NCI-H2171 treated with DMSO at 0.1 percent for 48 hours (cell line): ENCODE data around the gene SLC22A17.

ENCODE experiments used
- DNase-seq: peaks from one replicate; lab custom pipeline; 2025; lab: John Stamatoyannopoulos, UW

SLC22A17 gene

DNA sequence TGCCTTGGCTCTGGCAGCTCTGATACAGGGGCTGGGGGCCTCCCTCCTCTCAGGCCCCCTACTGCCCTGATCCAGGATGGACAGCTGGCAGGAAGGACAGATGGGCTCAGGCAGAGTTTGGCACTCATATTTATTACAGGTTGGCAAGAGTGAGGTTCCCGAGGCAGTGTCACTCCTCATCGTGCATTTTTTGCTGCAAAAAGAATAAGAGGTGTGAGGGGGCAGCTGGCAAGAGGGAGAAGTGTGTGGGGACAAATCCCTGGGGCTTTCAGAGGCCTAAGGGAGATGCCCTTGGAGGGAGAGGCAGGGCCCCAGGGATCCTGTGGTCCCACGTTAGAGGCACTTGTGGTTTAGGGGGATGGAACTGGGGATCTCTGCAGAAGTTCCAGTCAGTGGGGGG, 29.2 kb upstream of the SLC22A17 start:
- DNase-seq = peak; percentile 60

DNA sequence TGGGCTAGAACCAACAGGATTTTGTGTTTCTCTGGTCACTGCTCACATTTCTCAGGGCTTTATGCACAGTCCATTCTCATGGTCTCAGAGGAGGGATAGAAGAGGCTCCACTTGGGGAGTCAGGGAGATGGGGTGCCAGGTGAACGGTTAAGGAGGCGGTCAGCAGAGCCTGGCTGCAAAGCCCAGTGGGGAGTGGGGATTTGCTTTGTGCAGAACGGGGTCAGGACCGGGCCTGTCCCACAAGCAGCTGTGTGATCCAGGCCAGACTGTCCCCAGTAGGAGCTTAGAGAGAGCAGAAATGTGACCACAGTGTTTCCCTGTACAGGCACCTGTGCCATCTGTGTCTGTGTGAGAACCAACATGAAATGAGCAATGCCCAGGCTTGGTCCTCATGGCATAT, 28.3 kb upstream of the SLC22A17 start:
- DNase-seq = no peak

DNA sequence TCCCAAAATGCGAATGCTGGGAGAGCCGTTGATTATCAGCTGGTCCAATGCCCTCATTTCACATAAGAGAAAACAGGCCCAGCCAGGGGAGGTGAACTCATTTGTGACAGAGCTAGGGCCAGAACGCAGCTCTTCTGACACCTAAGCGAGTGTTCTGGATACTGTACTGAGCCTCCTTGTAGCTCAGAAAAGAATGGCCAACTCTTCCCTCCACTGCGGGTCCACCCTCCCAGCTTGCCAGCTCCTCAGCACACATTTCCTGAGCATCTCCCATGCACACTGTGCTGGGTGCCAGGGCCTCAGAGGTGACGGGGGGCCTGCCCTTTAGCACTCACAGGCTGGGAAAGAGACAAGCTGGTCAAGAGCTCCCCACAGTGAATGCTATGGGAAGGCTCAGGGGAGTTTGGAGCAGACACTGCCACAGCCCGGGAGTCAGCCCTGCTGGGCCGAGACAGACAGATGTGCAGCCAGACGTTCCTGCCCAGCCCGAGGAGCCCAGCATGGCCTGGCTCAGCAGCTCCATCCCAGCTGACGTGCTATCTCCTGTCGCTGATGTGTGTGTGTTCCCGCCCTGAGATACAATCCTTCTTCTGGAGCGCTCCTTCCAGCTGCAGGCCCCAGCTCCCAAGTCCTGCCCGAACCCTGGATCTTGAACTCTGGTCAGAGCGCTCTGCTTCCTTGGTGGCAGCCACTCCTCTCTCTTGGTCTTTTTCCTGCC, 27.7 kb upstream of the SLC22A17 start:
- peak; percentile 36 for DNase-seq

DNA sequence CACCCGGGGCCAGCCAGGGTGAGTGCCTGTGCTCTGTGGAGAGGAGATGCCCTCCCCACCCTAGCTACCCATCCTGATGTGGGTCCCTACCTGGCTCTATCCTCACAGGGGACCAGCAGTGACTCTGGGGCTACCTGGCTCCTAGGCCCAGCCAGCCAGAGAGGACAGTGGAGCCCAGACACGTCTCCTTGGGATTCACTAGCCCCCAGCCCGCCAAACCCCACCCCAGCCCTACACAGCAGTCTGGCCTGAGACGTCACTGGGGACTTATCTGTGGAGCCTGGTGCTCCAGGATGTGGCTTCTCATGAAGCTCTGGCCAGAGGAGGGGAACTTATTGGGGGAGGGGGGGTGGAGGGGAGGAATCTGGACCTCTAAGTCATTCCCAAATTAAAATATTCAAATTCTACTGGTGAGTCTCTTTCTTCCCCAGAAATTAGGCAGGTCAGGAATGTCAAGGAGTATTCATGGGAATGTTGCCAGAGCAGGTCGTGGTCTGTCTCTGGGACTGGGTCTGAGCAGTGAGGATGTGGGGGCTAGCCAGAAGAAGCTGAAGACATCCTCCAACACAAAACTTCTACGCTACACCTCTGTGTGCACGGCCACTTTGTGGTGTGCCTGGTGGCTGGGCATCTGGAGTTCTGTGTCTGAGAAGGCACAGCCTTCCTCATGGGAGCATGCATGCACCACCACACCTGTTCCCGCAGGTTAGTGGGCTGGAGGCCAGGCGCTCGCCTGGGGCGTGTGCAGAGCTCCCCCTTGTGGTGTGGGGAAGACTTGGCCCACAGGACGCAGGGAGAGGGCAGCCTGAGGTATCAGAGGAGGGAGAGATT, 26.9 kb upstream of the SLC22A17 start:
- DNase-seq = peak; percentile 89

DNA sequence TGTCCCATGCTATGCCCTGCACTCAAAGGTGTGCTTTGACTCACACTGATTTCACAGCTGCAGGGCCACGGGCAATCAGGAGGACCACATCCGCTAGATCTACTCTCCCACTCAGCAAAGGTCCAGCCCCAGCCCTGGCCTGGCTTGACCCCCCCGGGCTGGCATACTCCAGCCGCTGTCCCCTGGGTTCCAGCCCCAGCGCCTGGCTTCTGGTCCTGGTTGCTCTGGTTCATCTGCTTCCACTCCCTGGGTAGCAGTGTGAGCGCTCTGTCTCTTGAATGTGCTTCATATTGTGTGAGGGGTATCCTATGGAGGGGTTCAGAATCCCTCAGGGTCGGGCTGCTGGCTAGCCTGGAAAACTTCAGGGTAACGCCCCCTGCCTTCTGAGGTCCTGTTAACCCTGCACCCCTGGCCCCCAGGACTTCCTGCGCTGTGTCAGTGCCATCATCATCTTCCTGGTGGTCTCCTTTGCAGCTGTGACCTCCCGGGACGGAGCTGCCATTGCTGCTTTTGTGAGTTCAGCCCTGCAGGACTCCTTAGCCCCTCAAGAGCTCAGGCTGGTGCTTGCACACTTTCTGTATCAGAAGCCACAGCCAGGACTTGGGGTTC, 26.0 kb upstream of the SLC22A17 start:
- DNase-seq = no peak

DNA sequence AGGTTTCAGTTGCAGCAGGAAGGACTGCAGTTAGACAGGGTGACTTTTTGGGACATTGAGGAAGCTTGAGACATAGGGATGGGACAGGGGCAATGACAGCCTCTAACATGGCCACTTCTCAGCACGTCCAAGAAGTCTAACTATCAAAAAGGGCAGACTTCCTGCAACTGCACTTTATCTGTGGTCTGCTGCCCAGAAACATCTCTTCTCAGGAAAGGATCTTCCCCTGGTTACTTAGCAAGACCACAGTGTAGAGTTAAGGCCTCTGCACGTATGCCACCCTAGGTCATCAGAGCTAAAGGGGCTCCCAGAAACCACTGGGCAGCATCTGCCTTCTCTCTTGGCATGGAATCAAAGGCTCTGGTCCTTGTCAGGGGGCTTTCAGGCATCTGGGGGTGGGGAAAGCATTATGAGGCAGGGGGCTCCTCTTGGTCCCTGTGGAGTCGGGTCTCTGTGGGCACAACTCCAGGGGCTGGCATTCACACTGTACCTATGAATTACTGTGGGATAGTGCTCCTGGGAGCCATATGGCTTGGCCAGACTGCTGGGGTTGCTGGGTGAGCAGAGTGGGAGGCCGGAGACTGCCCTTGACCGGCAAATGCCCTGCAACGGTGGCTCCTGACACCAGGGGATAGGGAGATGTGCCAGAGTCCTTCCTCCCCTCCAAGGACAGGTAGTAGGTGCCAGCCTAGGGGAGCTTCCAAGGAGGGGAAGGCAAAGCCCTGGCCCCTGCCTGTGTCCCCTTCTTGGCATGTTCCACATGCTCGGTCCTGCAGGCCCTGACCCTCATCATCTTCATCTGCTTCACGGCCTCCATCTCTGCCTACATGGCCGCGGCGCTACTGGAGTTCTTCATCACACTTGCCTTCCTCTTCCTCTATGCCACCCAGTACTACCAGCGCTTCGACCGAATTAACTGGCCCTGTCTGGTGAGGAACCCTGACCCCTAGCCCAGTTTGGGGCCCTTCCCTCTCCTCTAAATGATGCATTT, 25.2 kb upstream of the SLC22A17 start:
- DNase-seq = no peak

DNA sequence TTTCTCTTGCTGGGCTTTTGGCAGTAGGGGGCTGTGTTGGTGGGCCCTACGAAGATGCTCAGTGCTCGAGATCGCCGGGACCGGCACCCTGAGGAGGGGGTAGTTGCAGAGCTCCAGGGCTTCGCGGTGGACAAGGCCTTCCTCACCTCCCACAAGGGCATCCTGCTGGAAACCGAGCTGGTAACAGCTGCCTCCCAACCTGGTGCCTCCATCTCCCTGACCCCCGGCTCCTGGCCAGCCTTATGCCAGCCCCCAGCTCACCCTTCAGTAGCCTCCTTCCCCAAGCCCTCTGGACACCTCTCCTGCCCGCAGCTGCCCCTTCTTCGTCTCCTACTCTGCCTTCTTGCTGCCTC, 24.5 kb upstream of the SLC22A17 start:
- DNase-seq = no peak

DNA sequence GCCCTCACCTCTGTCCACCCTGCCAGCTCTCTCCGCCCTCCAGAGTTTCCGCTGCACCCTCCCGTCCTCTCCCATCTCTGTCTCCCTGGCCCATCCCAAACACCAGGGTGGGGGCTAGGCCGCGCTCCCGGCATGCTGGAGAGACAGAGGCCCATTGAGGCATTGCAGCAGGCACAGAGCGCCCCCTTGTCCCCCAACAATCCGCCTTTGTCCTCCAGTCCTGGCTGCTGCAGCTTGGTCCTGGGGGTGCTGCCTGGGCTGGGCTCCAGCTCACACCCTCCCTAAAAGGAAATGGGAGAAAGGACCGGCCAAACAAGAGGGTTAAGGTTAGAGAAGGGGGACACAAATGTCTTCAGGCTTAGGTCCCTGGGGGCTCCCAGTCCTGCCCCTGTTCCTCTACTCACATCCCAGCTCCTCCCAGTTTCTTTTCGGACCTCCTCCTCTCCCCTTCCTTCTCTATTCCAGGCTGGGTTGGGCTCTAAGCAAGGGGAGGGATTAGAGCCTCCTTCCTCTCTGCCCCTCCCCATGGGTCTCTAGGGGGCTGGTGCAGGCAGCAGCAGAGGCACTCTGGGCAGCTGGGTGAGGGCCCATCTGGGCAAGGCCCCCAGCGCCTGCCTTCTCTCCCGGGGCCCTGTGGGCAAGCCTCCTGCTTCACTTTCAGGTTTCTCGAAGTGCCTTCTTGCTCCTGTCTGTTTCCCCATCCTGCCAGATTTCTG, 24.0 kb upstream of the SLC22A17 start, which contains the start of gene CMTM5:
Gene CMTM5, plus strand, starts transcription at position 565 of the 716 bp plus-strand sequence. CDS start 206 bp downstream, outside the sequence.
- peak; percentile 81 for DNase-seq

DNA sequence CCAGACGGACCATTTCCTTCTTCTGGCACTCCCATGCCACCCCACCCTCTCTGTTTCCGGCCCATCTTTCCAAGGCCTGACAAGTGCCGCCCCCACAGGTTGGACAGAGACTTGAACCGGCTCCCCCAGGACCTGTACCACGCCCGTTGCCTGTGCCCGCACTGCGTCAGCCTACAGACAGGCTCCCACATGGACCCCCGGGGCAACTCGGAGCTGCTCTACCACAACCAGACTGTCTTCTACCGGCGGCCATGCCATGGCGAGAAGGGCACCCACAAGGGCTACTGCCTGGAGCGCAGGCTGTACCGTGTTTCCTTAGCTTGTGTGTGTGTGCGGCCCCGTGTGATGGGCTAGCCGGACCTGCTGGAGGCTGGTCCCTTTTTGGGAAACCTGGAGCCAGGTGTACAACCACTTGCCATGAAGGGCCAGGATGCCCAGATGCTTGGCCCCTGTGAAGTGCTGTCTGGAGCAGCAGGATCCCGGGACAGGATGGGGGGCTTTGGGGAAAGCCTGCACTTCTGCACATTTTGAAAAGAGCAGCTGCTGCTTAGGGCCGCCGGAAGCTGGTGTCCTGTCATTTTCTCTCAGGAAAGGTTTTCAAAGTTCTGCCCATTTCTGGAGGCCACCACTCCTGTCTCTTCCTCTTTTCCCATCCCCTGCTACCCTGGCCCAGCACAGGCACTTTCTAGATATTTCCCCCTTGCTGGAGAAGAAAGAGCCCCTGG, 23.0 kb upstream of the SLC22A17 start:
- DNase-seq = no peak

DNA sequence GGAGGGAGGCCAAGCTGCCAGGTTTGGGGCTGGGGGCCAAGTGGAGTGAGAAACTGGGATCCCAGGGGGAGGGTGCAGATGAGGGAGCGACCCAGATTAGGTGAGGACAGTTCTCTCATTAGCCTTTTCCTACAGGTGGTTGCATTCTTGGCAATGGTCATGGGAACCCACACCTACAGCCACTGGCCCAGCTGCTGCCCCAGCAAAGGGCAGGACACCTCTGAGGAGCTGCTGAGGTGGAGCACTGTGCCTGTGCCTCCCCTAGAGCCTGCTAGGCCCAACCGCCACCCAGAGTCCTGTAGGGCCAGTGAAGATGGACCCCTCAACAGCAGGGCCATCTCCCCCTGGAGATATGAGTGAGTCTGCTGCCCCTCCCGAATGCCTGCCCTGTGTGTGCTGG, 20.4 kb upstream of the SLC22A17 start:
- no peak for DNase-seq

DNA sequence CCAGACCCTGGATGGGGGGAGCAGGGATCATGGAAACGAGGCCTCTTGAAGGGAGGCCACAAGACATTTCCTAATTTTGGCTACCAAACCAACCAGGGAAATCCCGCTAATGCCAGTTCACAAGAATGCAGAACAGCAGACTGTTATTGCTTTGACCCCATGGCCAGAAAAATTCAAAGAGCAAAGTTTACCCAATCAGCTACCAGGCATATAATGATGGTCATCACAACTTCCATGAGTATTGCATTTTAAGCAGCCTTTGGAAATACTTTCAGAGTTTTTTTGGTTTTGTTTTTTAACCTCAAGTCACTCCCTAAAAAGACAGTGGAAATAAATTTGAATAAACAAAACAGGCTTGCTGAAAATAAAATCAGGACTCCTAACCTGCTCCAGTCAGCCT, 19.8 kb upstream of the SLC22A17 start, which contains the start of gene IL25:
Gene IL25, plus strand, starts transcription at position 301 of the 400 bp plus-strand sequence.
- DNase-seq = no peak

DNA sequence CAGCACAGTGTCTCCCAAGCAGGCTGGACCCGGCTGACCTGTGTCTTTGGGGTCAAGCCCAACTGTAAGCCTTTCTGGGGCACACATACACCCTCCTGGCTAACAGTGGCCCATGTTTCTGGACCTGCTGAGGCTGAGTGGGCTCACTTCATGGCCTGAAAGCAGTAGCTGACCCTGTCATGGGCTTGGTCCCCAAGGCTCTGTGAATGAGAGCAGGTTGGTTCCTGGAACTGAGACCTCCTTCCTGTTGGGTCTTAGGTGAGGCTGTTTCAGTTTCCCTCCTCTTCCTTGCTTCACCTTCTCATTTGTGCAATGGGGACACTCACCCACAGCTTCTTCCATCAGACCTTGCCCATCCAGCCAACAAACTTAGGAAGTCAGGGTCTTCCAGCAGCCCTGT, 19.2 kb upstream of the SLC22A17 start:
- no peak for DNase-seq

DNA sequence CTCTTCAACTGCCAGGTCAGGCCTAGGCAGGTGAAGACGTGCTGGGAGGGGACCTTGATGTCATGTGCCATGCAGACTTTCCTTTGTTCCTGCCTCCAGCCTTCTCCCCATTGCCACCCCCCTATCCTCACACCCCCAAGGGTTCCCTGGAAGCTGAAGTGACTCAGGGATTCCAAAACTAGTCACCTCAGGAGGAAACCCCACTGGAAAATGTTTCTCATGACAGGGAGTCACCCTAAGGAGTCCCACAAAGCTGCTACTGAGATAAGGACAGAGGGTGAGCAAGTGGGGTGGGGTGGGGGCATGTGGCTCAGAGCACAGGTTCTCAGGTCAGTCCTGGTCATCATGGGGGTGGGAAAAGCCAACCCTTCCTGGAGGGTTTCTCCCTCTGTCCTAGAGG, 17.5 kb upstream of the SLC22A17 start:
- DNase-seq = no peak

DNA sequence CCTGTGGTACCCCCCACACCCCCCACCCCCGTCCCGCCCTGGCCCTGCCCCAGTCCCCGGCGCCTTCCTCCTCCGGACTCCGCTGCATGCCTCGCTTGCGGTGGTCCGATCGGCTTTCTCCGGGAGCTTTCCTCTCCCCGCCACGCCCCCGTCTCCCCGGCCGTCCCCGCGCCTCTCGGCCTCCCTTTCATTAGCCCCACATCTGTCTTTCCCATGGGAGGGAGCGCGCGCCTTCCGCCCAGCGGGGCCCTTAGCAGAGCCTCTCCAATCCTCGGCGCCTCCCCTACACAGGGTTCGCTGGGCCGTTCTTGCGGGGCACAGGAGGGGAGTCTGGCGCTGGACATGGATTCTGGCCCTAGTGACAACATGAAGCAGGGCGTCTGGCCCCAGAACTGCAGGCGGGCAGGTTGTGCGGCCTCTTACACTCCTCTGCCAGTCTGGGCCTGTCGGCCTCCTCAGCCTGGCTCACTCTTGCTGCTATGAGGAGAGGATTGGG, 13.8 kb upstream of the SLC22A17 start:
- DNase-seq = peak; percentile 75

DNA sequence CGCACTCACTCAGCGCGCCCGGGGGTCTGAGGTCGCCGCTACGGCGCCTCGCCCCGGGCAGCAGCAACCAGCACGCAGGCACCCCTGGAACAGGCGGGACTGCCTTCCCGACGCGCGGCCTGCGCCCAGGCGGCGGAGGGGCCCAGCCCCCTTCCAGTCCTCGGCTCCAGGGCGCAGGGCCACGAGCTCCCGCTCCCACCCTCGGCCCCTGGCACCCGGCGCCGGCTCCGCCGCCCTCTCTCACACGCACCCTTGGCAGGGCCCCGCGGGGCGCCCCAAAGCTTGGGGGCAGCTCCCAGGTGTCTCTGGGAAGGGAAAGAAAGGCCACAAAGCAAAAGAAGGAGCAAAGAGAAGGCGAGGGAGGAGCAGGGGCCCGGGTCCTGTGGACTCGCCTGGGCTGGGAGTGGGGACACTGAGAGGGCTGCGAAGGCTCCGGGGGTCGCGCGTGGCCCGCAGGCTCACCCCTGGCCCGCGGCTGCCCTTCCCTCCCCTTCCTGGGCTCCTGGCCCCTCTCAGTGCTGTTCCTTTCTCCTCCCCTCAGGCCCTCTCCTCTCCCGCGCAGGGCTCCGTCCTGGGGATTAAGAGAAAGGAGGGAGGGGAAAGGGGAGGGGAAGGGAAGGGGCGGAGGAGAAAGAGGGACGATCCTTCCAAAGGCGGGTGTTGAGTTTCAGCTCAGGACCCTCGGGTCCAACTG, 13.2 kb upstream of the SLC22A17 start:
- DNase-seq = peak; percentile 75

DNA sequence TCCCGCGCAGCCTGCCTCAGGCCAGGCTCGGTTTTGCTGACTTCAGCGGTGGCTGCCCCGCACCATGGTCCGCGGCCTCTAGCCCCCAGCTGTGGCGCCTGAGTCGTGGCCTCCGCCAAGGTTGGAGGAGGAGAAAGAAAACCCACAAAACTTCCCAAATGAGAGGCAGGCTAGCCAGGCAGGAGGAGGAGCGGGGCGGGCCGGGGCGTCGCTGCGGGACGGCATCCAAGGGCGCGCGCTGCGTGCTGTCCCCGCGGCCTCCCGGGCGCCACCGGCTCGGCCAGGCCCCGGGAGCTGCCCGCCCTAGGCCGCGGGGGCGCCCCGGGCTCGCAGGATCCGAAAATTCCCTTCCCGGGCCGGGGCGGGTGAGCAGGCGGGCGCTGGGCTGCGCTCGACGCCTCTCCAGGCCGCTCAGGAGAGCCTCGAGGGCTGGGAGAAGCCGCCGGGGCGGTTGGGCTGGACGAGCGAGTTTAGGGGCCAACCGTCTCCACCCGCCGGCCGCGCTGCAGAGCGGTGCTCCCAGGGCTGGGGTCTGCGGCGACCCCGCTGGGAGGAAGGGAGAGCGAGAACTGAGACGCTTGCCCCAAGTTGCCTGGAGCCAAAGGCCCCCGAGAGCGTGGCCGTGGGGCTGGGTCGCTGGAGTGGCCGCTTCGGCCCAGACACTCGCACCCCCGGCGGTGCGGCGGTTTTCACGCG, 12.5 kb upstream of the SLC22A17 start, which contains the start of gene EFS:
Gene EFS, minus strand, starts transcription at position 137 of the 696 bp plus-strand sequence. CDS start 147 bp downstream, outside the sequence.
- no peak for DNase-seq

DNA sequence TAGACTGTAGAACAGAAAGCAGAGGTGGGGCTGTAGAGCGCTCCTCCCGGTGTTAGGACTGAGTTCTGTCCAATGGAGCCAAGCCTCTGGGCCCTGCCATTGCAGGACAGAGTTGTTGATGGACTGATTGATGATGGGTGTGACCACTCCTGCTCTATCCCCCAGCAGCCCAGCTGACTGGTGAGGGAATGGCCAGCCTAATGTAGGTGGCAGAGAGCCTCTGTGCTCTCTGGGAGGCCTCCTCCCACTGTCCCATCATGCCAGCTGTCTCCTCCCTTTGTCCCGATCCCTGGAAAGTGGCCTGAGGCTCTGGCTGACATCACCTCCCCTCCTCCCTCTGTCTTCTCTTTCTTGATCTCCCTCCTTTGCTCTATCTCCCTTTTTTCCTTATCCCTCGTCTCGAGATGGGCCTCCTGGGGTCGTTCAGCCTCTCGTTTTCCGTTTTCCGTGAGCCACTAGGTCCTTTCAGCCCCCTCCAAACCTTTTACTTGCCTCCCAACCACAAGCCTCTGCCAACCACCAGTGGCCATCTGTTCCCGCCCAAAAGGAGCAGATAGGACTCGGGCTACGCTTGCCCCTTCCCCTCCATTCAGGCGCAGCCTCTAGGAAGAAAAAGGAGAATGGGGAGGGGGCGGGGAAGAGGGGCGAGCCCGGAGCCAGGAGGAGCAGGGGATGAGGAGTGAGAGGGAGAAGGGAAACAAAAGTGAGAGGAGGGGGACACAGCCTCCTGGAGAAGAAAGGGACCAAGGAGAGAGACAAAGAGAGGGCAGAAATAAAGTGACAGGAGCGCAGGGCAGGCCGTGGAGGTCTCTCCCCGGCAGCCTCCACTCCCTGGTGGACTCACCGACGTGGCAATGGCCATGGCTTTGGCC, 11.7 kb upstream of the SLC22A17 start:
- DNase-seq = no peak

DNA sequence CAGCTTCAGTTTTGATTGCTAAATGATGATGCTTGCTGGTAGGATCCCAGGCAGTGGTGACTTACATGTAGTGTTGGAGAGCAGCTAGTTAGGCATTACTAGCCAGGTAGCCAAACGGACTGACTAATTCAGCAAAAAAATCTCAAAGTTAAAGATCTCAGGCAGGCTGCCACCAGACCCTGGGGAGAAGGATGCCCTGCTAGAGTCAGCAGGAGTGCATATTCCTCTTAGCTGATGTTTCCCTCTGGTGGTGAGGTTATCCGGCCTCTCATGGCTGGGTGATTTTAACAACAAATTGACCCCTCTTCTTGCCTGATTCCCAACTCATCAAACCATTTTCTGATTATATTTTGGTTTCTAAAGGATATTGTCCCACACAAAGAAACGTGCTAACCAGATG, 9.5 kb upstream of the SLC22A17 start:
- no peak for DNase-seq
